ENCODE results near the gene EDN2.

EDN2 gene

DNA sequence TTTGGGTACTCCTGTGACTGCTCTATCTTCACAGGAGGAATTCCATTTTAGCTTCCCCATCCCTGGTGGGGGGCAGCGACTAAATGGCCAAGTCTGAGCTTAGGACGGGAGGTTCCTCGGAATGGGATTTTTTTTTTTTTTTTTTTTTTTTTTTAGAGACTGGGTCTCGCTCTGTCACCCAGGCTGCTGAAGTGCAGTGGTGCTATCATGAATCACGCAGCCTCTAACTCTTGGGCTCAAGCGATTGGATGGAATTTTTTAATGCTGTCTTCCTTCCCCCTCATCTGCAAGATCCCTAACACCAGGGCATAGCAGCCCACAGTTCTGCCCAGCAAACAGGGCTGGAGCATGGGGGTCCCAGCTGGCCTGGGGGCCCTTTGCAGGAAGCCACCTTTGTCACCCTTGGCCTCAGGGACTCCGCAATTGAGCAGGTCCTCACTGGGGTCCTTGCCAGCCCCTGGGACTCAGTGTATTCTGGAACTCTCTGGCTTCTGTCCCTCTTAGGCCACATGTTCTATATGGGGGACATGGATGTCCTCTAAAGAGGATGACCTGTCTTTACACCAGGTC, 13.1 kb upstream of the EDN2 start:
- FAIRE-seq, result no peak

DNA sequence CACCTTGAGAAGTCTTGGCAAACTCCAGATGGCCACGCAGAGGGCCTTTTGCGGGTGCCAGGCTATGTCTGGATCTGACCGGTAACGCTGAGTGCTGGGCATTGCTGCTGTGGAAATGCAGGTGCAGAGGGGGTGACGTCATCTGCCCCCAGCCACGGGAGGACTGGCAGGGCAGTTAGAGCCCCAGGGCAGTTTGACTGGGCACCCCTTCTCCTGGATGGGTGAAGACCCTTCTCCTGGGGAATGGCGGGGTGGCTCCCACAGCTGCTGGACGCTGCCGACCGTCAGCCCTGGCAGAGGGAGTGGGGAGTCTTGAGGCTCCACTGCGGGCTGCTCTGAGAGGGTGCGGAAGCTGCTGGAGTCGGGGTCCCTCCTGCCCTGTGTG, 12.6 kb upstream of the EDN2 start:
- no peak for FAIRE-seq

DNA sequence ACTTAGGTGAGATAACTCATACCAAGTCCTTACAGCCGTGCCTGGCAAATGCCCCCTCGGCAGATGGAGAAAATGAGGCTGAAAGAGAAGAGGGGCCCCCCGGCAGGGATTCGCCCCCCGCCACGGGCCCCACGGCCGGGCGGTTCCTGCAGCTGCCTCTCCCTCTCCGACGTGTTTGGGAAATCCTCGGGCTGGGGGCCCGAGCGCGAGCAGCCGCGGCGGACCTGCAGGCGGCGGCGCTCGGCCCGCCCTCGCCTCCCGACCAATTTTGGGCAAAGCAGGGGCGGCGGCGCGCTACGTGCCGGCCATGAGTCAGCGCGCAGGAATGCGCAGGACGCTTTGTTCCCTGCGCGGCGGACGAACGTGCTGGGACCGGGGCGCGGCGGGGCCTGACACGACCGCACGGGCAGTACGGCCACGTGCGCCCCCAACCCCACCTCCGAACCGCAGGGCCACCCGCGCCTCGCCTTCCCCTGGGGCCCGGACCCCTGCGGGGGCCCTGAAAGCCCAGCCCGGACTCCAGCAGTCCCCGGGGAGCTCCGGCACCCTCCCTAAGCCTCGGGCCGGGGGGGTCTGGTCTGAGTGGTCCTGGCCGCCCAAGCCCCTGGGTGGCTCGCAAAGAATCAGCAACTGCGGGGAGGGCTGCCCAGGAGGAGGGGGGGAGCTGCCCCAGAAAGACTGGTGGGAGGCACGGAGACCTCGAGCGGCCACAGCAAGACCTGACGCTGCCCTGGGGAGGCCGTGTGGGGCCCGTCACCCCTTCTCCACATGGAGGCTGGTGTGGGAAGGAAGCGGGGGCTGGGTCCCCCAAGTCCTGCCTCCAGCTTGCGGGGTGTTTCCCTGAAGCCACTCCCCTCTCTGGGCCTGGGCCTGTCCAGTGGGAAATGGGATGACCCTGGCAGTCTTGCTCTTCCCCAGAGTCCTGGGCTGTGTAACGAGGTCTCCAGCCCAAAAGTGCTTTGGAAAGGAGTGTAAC, 11.9 kb upstream of the EDN2 start:
- FAIRE-seq, result no peak

DNA sequence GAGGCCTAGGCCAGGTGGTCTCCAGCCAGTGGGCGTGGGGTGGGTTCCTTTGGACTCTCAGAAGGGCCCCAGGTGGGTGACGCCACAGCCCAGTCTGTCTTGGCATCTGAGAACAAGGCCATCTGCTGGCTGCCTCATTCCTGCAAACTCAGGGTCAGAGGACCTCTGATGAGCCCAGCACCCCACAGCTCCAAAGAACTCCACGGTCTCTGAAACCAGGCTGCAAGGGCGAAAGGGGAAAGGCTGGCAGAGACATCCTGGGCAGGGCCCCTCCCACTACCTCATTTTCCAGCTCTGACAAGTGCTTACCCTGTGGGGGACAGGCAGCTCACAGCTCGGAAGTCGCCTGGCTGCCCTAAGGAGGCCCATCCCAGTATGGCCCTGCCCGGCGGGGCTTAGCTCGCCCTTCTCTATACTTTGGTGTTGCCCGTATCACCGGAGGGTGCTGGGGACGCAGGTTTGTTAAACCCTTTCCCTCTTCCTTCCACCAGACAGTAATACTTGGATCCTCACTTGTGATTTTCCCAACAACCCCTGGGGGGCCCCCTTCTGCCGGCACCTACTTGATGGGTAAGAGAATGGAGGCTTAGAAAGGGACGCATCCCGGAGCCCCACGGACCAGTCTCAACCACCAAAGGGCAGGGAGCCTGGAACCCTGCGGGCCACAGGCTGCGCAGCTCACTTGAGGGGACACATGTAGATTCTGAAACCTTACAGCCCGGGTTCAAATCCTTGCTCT, 10.9 kb upstream of the EDN2 start:
- no peak for FAIRE-seq

DNA sequence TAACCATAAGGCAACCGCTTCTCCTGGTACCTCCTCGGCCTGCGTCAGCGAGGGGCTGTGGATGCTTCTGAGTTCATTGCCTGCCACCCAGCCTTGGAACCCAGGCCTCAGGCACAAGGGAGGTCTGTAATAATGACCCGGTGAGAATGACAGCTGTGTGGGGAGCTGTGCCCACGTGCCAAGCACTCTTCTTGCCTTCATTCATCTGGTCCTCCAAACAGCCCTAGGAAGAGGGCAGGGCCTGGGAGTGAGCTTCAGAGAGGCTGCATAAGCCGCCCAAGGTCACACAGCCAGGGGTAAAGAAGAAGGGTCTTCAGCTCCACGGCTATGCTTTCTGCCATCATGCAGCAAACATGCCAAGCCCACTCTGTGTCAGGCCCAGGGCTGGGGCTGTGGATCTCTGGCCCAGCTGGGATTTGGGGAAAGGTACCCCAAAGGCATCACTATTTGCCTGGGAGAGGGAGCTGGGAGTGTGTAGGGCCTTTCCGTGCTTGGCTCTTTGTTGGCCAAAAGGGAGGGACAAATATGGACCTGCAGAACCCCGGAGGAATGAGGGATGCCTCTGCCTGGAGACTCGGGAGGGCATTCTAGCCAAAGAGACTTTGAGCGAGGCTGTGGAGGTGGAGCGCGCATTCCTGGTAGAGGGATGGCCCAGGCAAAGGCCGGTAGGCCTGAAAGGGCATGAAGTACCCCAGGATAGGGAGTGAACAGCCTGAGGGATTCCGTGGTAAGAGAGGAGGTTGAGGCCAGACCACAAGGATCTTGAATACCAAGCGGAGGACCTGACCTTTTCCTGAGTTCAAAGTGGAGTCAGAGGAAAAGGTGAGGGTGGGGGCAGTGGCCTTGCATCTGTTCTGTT, 10.1 kb upstream of the EDN2 start:
- FAIRE-seq, result no peak

DNA sequence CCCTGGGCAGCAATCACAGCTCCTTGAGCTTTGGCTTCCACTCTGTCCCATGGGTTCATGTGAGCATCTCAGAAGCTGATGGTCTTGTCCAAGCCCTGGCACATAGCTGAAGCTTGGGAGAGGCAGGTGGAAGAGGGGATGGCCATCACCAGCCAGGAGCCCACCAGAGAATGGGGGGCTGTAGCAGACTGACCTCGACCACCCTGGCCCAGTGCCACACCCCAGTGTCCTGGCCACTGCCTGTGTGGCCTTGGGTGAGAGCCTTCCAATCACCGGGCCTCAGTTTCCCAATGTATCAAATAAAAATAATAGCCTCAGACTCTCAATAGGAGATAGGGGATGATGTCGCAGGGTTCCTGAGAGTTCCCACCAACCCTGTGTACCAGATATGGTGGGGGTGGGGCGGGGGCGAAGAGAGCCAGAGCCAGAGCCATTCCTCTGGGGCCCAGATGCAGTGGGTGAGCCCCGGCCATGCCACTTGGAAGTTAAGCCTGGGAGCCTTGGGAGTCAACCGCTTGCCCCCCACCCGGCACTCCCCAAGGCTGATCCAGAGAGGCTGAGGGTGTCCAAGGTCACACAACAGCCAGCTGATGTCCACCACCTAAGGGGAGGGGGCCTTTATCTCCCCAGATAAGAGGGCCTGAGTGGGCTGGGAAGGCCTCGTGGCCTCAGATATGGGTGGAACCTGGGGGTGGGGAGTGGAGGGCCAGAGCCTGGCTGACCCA, 9.3 kb upstream of the EDN2 start:
- FAIRE-seq, result no peak

DNA sequence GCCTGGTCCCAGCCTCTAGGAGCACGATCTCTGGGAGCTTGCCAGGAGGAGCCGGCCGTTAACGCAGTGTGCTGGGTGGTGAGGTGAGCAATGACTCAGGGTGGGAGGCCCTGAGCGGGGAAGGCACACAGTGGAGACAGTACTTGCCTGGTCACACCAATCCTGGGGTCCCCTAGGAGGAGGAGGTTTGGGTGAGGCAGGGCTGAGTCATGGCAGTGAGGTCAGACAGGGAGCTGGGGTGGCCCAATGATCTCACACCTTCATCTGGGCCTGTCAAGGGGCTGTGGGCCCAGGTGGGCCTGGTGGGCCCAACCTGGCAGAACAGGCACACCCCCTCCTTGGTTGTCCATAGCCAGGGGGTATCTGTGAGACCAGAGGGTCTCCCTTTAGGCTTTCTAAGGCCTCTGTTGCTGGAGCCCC, 8.6 kb upstream of the EDN2 start:
- no peak for FAIRE-seq

DNA sequence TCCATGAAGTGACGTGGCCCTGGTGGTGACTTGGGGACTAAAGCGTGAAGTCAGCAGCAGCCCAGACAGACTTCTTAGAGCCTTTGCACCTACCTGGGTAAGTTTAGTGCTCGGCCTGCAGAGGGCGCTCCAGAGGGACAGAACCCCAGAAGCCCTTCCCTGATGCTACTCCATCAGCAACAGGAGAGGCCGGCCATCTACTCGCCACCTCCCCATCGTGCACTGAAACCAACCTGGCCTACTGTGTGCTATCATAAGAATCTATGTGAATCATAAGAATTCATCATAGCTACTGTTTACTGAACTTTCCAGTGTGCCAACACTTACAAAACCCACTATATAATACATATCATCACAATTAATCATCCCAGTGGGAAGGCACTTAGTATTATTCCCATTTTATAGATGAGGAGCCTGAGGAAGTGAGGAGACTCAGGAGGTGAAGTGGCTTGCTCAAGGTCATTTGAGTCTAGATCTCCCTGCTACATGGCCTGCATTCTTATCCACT, 7.9 kb upstream of the EDN2 start:
- FAIRE-seq, result no peak

DNA sequence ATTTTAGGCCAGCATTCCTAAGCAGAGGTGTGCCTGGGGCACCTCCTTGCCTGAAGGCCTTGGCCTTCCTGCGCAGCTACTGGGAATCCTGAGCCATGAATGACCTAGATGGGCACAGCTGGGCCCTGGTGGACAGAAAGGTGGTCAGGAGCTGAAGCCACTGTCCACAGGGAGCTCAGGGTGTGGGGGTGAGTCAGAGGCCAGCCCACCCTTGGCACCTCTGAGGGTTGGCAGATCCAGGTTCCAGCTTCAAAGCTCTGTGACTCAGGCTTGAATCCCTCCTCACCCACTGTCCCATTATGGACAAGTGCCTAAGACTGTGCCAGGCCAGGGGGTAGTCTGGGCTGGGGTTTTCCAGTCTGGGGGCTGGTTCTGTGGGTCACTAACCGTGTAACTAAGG, 6.4 kb upstream of the EDN2 start:
- FAIRE-seq, result no peak

DNA sequence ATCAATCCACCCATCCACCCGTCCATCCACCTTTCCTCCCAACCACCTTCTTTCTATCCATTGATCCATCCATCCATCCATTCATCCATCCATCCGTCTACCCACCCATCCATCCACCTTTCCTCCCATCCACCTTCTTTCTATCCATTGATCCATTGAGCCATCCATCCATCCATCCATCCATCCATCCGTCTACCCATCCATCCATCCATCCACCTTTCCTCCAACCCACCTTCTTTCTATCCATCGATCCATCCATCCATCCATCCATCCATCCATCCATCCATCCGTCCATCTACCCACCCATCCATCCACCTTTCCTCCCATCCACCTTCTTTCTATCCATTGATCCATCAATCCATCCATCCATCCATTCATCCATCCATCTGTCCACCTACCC, 5.1 kb upstream of the EDN2 start:
- no peak for FAIRE-seq

DNA sequence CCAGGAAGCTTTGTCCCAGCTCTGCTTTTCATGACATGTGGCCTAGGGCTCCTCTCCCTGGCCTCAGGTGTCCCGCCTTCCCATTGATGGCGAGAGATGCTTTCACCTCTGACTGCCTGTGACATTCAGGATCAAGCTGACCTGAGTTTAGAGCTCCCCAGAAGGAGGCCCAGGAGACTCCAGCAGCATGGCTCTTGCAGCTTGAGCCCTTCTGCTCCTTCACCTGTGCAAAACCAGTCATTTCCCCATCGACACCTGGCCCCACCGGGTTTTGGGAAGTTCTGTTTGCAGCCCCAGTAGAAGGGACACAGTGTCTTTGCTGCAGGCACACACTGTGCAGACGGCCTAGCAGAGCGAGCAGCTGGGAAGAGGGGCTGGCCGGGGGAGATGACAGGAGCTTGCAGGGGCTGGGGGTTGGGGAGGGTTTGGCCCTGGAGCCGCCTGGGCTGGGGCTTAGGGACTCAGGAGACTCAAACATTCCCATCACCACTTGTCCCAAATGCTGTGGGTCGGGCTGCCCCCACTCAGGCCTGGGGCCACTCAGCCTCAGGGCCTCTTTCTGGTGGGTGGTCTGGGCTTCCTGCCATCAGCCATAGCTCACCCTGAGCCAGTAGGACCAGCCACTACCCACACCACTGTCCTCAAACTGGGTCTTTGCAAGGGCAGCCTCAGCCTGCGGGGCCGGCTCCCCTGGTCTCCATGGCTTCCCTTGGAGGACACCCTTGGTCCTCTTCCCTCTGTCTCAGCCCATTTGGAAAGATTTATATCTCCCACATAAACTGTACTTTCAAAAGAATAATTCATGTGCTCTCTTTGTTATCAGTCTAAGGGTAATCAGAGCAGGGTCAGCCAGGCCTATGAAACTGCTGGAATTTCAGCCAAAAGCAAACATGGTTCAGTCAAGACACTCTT, 3.8 kb upstream of the EDN2 start:
- no peak for FAIRE-seq

DNA sequence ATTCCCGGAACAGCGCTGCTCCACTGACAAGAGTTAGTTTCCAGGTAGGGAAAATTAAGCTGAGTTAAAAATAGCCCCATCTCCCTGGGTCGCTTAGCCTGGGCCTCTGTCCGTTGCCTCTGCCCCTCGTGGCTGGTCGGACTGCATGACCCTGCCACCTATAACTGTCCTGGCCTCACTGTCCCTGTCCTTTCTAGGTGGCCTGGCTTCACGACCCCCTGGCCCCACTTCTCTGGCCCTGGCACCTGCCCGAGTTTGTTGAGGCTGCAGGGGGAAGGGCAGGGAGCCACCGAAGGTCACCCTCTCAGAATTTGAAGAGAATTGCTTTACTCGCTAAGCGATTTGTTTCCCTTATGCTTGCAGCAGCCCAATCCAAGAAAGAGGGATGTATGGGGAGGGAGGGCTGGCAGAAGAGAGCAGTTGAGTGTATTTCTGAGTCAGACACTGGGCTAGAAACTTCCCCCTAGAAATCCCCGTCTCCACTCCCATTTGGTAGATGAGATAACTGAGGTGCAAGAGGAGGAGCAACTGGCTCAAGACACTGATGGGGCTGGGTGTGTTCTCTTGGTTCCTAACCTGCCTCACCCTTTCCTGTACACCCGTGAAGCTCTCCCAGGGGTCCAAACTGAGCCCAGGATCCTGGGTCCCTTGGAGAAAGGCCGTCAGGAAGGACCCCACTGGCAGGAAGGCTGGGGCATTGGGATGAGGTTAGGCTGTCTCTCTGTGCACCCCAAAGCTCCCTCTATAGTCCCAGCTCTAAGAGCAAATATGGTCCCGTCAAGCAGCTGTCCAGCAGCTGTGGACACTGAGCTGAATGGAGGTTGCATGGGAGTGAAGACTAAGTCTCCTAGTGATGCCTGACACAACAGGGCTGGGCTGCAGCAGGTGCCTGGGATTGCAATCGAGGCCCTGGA, 2.9 kb upstream of the EDN2 start:
- FAIRE-seq, result no peak

DNA sequence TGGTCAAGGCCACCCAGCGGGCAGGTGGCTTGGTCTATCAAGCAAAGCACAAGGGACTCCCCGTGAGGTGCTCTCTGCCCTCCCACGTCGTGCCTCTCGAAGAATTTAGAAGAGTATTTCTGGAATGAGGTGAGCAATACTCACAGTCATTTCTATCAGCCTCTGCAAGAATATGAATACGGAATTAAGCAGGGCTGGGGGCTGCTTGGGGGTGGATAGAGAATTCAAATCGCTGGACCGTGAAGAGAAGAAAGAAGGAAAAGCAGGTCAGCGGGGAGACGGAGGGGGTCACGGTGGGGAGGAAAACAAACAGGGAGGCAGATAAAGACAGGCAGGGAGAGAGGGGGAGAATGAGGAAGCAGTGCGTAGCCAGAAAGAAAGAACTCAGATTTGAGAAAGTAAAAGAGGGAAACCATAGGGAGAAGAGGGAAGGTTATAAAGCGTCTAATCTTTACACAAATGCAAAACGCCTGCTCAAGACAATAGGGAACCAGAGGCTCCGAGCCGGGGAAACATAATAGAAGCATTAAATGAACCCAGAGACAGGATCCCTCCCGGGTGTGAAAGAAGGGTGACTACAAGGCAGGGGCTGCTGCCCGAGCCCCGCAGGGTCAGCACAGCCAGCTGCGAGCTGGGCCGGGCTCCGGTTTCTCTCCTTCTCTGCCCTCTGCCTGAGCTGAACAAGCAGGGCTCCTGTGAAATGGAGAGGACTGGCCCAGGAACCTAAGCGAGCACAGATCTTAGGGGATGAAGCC, 2.1 kb upstream of the EDN2 start:
- no peak for FAIRE-seq

DNA sequence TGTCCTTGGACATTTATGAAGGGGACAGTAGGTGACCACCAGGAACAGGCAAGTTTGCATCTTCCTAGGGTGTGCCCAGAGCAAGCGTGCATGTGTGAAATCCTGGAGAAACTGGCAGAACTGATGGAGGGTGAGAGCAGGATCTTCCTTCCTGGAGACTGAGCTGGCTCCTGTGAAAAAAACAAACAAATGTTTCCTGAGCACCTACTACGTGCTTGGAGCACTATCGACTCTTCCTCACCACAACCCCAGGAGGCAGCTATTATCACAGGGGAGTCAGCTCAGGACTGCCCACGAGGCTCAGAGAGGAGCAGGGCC, 1.5 kb upstream of the EDN2 start:
- no peak for FAIRE-seq

DNA sequence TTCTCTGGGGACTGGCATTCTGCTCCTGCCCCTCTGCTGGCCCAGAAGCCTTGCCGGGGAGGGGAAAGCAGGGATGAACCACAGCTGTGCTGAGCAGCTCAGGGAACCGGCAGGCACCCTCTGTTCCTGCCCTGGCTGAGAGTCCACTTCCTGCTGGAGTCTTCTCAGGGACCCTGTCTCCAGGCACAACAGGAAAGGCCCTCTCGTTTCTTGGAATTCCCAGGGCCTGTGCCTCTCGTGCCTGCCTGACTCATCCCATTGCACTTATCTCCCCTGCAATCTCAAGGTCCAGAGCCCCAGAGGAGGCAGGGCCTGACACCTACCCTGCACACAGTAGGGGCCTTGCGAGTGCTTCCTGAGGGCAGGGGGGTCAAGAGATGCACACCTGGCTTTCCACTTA, 1.1 kb upstream of the EDN2 start:
- FAIRE-seq, result no peak

DNA sequence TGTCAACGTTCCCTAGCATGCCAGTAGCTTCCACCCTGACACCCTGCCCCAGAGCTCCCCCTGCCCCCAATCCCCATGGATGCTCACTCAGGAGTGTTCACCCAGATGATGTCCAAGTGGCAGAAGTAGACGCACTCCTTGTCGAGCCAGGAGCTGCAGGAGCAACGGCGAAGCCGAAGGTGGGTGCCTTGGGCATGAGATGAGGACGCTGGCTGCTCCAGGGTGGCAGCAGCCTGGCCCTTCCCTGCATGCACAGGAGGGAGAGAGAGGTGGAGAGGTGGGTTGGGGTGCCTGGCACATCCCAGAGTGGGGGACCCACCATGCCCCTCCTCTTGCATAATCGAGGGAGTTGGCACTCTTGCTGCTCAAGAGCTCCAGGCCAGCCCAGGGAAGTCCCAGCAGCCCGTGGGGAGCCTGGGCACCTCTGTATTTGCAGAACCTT, 502 bp downstream of the EDN2 start:
- no peak for FAIRE-seq

DNA sequence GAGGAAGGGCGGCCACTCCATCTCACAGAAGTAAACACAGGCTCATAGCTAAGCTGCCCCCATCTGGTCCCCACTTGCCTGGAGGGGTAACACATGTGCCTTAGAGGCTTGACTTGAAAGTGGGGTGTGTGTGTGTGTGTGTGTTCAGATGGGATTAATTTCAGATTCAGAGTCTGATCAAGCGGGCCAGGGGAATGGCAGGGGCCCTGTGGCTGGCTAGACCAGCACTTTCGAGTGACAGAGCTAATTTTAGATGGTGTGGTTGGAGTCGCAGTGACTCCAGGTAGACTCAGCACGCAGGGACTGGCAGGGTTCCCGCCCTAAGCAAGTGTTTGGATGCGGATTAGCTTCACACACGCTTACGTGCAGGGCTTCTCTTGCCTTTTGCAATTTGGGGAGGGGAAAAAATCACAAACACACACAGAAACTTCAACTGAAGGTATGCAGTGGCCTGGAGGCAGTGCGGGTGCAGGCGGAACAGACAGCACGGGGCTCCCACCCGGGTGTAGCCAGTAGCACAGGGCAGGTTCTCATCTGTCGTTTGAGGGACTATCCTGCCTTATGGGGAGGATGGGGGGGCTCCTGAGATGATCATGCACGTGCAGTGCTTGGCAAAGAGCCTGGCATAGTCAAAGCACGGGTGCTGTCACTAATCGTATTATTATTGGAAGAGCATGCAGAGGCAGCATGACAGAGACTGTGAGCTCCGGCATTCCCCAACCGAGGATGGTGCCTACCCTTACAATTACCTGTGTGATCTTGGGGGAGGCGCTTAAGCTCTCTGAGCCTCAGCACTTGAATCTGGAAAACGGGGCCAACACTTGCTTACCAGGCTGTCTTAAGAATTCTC, 1.3 kb downstream of the EDN2 start:
- no peak for FAIRE-seq

All from TTC549 (cell line).